GM12874 (cell line): ENCODE results near the gene CRAMP1.
A peak's percentile ranks its signal among the peaks of the same experiment; 100 is the strongest.

ENCODE experiments used
- TF ChIP-seq, protein P1 (sequence below): IDR thresholded peaks from 2 replicates; pipeline ENCODE4 v1.5.1; 2011; ENCODE audit warnings: low read depth, mild to moderate bottlenecking, control low read depth, low read length, moderate library complexity; ENCODE audit not compliant: insufficient read depth

The CRAMP1 gene

DNA sequence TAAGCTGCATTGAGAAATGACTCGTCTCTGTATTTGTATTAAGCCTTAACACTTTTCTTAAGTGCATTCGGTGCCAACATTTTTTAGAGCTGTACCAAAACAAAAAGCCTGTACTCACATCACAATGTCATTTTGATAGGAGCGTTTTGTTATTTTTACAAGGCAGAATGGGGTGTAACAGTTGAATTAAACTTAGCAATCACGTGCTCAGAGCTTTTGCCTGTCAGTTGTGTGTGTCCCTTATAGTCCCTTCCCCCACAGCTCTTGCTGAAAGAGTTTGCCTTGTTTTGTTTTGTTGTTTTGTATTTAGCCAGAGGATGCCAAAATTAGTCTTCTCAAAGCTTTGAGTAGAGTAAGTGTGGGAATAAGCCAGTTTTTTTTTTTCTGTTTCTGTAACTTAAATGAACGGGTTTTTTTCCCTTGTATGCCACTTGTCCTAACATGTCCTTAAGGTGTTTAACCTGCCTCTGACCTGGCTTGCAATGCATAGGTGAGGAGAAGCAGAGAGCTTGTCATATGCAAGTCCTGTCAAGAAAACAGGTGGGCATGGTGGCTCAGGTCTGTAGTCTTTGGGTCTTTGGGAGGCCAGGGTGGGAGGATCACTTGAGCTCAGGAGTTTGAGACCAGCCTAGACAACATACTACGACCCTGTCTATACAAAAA is 89.2 kb downstream of the CRAMP1 start:
- TF ChIP-seq, protein P1, sequence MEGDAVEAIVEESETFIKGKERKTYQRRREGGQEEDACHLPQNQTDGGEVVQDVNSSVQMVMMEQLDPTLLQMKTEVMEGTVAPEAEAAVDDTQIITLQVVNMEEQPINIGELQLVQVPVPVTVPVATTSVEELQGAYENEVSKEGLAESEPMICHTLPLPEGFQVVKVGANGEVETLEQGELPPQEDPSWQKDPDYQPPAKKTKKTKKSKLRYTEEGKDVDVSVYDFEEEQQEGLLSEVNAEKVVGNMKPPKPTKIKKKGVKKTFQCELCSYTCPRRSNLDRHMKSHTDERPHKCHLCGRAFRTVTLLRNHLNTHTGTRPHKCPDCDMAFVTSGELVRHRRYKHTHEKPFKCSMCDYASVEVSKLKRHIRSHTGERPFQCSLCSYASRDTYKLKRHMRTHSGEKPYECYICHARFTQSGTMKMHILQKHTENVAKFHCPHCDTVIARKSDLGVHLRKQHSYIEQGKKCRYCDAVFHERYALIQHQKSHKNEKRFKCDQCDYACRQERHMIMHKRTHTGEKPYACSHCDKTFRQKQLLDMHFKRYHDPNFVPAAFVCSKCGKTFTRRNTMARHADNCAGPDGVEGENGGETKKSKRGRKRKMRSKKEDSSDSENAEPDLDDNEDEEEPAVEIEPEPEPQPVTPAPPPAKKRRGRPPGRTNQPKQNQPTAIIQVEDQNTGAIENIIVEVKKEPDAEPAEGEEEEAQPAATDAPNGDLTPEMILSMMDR, result no peak

DNA sequence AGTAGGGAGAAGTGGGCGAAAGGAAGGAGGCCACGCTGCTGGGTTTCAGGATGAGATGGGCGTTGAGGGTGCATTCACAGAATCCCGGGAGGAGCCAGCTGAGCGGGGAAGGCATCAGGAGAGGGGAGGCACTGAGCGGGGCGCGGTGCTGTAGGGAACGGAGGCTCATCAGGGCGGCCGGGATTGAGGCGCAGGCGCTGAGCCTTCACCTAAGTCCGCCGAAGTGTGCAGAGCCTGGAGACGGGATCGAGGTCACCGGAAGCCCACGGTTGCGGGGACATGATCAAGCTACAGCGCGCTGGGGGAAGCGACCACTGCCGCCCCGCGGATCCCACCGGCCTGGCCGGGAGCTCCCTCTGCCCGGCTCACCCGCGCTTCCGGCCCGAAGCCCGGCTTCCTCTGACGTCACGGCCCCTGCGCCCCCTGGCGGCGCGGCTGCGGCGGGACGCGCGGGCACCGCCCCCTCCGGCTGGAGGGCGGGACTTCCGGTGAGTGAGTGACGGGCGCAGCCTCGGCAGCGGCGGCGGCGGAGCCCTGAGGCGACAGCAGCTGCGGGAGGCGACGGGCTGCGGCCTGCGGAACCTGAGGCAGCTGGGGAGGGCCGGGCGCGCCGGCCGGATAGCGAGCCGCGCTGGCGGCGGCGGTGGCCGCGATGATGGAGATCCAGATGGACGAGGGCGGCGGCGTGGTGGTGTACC is 93.7 kb downstream of the CRAMP1 start, which contains the start of gene MAPK8IP3:
Gene MAPK8IP3, plus strand, starts transcription at position 508 of the 698 bp plus-strand sequence. Its CDS starts 145 bp downstream, at position 653.
- TF ChIP-seq, protein P1, result peak; percentile 96

DNA sequence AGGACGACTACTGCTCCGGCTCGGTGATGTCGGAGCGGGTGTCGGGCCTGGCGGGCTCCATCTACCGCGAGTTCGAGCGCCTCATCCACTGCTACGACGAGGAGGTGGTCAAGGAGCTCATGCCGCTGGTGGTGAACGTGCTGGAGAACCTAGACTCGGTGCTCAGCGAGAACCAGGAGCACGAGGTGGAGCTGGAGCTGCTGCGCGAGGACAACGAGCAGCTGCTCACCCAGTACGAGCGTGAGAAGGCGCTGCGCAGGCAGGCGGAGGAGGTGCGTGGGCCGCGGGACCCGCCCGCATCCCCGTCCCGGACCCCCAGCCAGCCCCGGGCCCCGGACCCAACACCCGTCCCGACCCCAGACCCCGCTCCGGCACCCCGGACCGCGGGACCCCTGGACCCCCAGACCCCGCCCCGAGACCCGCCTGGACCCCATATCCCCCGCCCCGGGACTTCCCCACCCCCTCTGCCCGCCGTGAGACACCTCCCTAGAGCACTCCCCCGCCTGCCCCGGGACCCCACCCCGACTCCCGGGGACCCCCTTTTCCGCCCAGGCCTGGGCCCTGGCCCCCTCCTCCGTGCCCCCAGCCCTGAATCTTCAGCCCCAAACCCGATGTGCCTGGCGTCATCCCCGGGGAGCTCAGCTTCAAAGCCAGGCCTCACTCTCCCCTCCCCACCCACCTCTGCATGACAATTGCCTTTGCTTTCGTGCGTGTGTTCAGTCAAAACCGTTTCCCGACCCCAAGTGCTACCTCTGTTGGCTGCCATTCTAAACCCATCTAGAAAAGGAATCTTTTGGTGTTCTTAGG is 94.4 kb downstream of the CRAMP1 start:
- TF ChIP-seq, protein P1, result no peak

DNA sequence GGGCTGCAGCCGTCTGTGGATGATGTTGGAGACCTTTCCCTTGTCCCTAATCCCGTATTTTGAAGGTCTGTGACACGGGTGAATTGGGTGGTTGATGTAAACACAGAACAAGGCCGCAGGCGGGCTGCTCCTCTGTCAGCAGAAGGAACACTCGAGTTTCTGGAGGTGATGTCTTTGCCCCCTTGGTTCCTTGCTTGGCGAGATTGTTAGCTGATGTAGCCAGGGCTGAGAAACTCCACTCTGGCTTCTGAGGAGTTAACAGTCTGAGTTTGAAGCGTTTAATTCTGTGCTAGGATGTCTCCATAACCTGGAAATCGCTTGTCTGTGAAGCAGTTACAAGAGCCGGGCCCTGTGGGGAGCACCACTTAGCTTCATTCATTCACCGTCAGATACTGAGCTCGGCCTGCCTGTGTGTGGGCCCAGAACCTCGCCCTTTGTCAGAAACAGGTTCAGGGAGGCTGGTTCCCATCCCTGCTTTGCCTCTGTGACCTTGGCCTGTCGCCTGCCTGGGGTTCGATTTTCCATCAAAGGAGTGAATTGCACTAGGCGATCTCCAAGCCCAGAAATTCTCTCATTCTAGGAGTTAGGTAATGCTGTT is 95.1 kb downstream of the CRAMP1 start:
- TF ChIP-seq, protein P1, result no peak

DNA sequence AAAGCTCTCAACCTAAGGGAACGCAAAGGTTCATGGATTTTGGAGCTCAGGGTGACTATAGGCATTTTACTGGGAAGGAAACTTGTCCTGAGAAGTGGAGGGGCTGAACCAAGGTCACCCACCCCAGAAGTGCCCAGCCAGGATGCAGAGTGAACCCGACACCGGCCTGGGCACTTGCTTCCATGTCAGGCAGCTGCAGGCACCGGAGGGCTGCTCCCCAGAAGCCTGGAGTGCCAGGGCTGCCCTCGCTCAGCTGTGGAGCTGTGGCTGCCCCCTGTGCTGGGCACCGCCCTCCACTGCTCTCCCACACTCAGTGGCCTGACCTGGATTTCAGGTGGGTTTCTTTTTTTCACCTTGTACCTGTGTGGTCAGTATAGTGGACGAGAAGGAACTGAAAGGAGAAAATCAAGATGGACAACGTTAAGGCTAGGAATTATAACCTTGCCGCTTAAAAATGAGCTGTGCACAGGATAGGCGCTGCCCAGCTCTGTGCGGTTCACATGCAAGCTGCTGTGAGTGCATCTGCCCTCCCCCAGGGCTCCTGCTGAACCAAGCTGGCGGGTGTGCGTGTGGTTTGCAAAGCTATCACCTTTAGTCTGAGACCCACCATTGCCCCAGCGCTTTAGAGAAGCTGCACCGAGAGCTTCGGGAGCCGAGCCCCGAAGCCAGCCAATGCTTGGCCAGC is 96.1 kb downstream of the CRAMP1 start:
- TF ChIP-seq, protein P1, result no peak

DNA sequence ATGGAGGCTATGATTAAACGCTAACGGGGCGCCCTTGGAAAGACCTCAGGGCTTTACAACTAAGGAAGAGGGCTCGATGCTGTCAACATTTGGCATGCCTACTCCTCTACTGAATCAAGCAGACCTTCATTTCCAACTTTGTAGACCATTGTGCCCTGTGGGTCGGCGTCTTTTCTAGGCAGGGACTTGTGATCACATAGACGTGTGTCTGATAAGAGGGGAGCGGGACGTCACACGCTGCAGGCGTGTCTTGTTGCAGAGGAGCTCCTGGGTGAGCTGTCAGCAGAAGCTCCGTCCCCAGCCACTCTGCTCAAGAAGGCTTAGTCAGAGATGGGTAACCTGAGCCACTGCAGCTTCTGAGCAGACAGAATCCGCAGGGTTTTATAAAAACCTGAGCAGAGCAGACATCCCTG is 96.6 kb downstream of the CRAMP1 start:
- TF ChIP-seq, protein P1, result no peak
